ENCODE data around the gene SMTN.

DNA sequence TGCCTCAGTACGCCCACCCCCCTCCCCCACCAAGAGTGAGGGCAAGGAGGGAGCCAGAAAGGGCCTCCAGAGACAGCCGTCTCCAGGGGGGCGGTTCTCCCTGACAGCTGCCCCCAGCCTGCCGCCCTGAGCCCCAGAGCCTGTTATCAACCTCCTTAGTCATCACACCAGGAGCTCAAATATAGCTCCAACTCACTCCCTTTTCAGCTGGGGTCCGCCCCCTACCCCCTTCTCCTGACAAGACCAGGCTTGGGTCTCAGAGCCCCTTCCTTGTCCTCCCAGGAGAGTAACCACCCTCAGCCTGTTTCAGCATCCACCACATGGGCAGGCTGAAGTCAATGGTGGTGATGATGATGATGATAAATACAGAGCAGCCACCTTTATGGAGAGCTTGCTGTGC, 39.1 kb downstream of the SMTN start:
- TF ChIP-seq, protein P1, sequence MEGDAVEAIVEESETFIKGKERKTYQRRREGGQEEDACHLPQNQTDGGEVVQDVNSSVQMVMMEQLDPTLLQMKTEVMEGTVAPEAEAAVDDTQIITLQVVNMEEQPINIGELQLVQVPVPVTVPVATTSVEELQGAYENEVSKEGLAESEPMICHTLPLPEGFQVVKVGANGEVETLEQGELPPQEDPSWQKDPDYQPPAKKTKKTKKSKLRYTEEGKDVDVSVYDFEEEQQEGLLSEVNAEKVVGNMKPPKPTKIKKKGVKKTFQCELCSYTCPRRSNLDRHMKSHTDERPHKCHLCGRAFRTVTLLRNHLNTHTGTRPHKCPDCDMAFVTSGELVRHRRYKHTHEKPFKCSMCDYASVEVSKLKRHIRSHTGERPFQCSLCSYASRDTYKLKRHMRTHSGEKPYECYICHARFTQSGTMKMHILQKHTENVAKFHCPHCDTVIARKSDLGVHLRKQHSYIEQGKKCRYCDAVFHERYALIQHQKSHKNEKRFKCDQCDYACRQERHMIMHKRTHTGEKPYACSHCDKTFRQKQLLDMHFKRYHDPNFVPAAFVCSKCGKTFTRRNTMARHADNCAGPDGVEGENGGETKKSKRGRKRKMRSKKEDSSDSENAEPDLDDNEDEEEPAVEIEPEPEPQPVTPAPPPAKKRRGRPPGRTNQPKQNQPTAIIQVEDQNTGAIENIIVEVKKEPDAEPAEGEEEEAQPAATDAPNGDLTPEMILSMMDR (conservative IDR thresholded peaks at IDR 0.05), result no peak
- no peak for TF ChIP-seq EZH2 (IDR thresholded peaks at IDR 0.05; ENCODE audit: low read depth)
